H1 (cell line): ENCODE measurements around the gene RANBP17. TPM values are rescaled to one million over a fixed set of nuclear protein-coding genes. Genes with fewer than 3 reads are reported as not detected.

Experiments
- CTCF ChIA-PET: fragments of 300-600 bp; sonication (Branson Sonifier 250); formaldehyde crosslinking; loops from one replicate; lab custom pipeline; 2021; ENCODE audit not compliant: partially characterized antibody; lab: Charles Lee
- POLR2A ChIA-PET: fragments of 300-600 bp; sonication (Branson Sonifier 250); formaldehyde crosslinking; loops from one replicate; lab custom pipeline; 2021; ENCODE audit warnings: inconsistent platforms; ENCODE audit not compliant: partially characterized antibody; lab: Charles Lee
- DNase-seq, 2 experiments: peaks; one replicate each; pipeline versions ENCODE4 v3.0.0 to v3.0.0-alpha.2; 2010 to 2022; ENCODE audit warnings: low spot score in 2 of 2, low read depth in 1 of 2, mixed read lengths in 1 of 2
- FAIRE-seq: peaks from 2 replicates; lab custom pipeline; 2011; peaks lifted over from hg19 to GRCh38; lab: Jason Lieb, UNC
- H2AFZ ChIP-seq: 2 replicates; pipeline ENCODE4 v1.8.1; 2012; ENCODE audit warnings: low read length, inconsistent platforms
- H2AK5ac ChIP-seq: 2 replicates; pipeline ENCODE4 v1.6.1; 2013; ENCODE audit warnings: low read depth, low read length
- H2BK120ac ChIP-seq: replicated peaks from 2 replicates; pipeline ENCODE3; 2013; ENCODE audit warnings: low read depth, low read length, inconsistent platforms
- H2BK12ac ChIP-seq: 2 replicates; pipeline ENCODE4 v1.6.1; 2013; ENCODE audit warnings: low read depth, low read length
- H2BK15ac ChIP-seq: 2 replicates; pipeline ENCODE4 v1.6.1; 2013; ENCODE audit warnings: low read length
- H2BK20ac ChIP-seq: 2 replicates; pipeline ENCODE4 v1.6.1; 2013; ENCODE audit warnings: low read length
- H2BK5ac ChIP-seq: 2 replicates; pipeline ENCODE4 v1.6.1; 2013; ENCODE audit warnings: low read depth, low read length
- H3K14ac ChIP-seq: 2 replicates; pipeline ENCODE4 v1.6.1; 2013; ENCODE audit warnings: inconsistent platforms; ENCODE audit not compliant: insufficient read length
- H3K18ac ChIP-seq: 2 replicates; pipeline ENCODE4 v1.6.1; 2013; ENCODE audit warnings: low read length; ENCODE audit errors: extremely low read depth
- H3K23ac ChIP-seq: 2 replicates; pipeline ENCODE4 v1.6.1; 2013; ENCODE audit warnings: inconsistent platforms; ENCODE audit not compliant: insufficient read length
- H3K23me2 ChIP-seq: 2 replicates; pipeline ENCODE4 v1.6.1; 2013; ENCODE audit warnings: low read depth, low read length
- H3K27ac ChIP-seq: 2 replicates; pipeline ENCODE4 v1.6.1; 2011; ENCODE audit warnings: low read depth, low read length, inconsistent platforms
- H3K27me3 ChIP-seq, 4 experiments: replicated peaks in 1 of 4; 1 replicate in 1 of 4; 2 replicates in 3 of 4; pipeline versions ENCODE4 v1.6.1 to v1.8.1; 2011 to 2013; ENCODE audit warnings: low read length in 3 of 4, mild to moderate bottlenecking in 3 of 4, inconsistent platforms in 2 of 4, mixed read lengths in 2 of 4, moderate library complexity in 1 of 4; ENCODE audit not compliant: control insufficient read depth in 3 of 4, insufficient read depth in 3 of 4; ENCODE audit errors: extremely low read depth in 1 of 4
- H3K36me3 ChIP-seq, 4 experiments: 2 replicates each; pipeline versions ENCODE4 v1.6.1 to v1.8.1; 2011 to 2013; ENCODE audit warnings: mild to moderate bottlenecking in 4 of 4, low read length in 3 of 4, moderate library complexity in 2 of 4, control low read depth in 1 of 4, inconsistent platforms in 1 of 4; ENCODE audit not compliant: insufficient read depth in 4 of 4, control insufficient read depth in 2 of 4
- H3K4ac ChIP-seq: replicated peaks from 2 replicates; pipeline ENCODE3; 2013; ENCODE audit warnings: low read length, low read depth, mixed read lengths, inconsistent platforms; ENCODE audit not compliant: insufficient read length
- H3K4me1 ChIP-seq, 4 experiments: replicated peaks in 1 of 4; 1 replicate in 1 of 4; 2 replicates in 3 of 4; pipeline versions ENCODE4 v1.6.1 to v1.8.1; 2011 to 2013; ENCODE audit warnings: low read length in 3 of 4, inconsistent platforms in 2 of 4, mixed read lengths in 1 of 4; ENCODE audit not compliant: insufficient read depth in 4 of 4, control insufficient read depth in 3 of 4
- H3K4me2 ChIP-seq, 2 experiments: 2 replicates each; pipeline versions ENCODE4 v1.6.1 to v1.8.1; 2011 to 2013; ENCODE audit warnings: low read depth in 2 of 2, low read length in 2 of 2, control low read depth in 1 of 2, inconsistent platforms in 1 of 2, mild to moderate bottlenecking in 1 of 2; ENCODE audit not compliant: insufficient read depth in 1 of 2
- H3K4me3 ChIP-seq, 4 experiments: fragments of 200-600, 300-600 bp in 1 of 4; sonication (generic), shearing (Covaris generic), sonication (Bioruptor Twin) in 1 of 4; 2 replicates each; pipeline versions ENCODE4 v1.5.1 to v1.8.1; 2011 to 2016; ENCODE audit warnings: low read length in 4 of 4, low read depth in 3 of 4, control low read depth in 2 of 4, inconsistent platforms in 2 of 4, mild to moderate bottlenecking in 2 of 4, mixed read lengths in 1 of 4, moderate library complexity in 1 of 4; ENCODE audit not compliant: insufficient read depth in 2 of 4; ENCODE audit errors: extremely low read depth in 1 of 4
- H3K56ac ChIP-seq: replicated peaks from 2 replicates; pipeline ENCODE3; 2013; ENCODE audit warnings: low read depth, mild to moderate bottlenecking, mixed read lengths, low read length, inconsistent platforms; ENCODE audit not compliant: insufficient read length
- H3K79me1 ChIP-seq: 2 replicates; pipeline ENCODE4 v1.6.1; 2013; ENCODE audit warnings: low read depth, low read length, control low read depth
- H3K79me2 ChIP-seq, 2 experiments: 2 replicates each; pipeline versions ENCODE4 v1.6.1 to v1.8.1; 2012 to 2013; ENCODE audit warnings: low read length in 2 of 2, mild to moderate bottlenecking in 2 of 2, inconsistent platforms in 1 of 2; ENCODE audit not compliant: insufficient read depth in 2 of 2, control insufficient read depth in 1 of 2
- H3K9ac ChIP-seq, 4 experiments: replicated peaks in 1 of 4; 1 replicate in 1 of 4; 2 replicates in 3 of 4; pipeline versions ENCODE4 v1.6.1 to v1.8.1; 2011 to 2013; ENCODE audit warnings: low read depth in 3 of 4, low read length in 3 of 4, control low read depth in 2 of 4, mild to moderate bottlenecking in 2 of 4, moderate library complexity in 2 of 4, inconsistent platforms in 1 of 4; ENCODE audit errors: extremely low read depth in 1 of 4
- H3K9me3 ChIP-seq, 2 experiments: 2 replicates each; pipeline versions ENCODE4 v1.6.1 to v1.8.1; 2012 to 2013; ENCODE audit warnings: mild to moderate bottlenecking in 2 of 2, moderate library complexity in 2 of 2, control low read depth in 1 of 2, inconsistent platforms in 1 of 2, low read depth in 1 of 2, low read length in 1 of 2, mixed read lengths in 1 of 2; ENCODE audit not compliant: insufficient read depth in 2 of 2
- H4K20me1 ChIP-seq, 2 experiments: replicated peaks in 1 of 2; 2 replicates each; pipeline versions ENCODE3 to v1.8.1; 2011 to 2013; ENCODE audit warnings: inconsistent platforms in 2 of 2, low read length in 2 of 2, mild to moderate bottlenecking in 1 of 2; ENCODE audit not compliant: insufficient read depth in 2 of 2, control insufficient read depth in 1 of 2
- H4K5ac ChIP-seq: 2 replicates; pipeline ENCODE4 v1.6.1; 2013; ENCODE audit warnings: low read length, low read depth, mixed read lengths, inconsistent platforms; ENCODE audit not compliant: insufficient read length
- H4K8ac ChIP-seq: 2 replicates; pipeline ENCODE4 v1.8.0; 2013; ENCODE audit warnings: mild to moderate bottlenecking, moderate library complexity, low read length, inconsistent platforms; ENCODE audit not compliant: insufficient read depth; ENCODE audit errors: extremely low read depth
- H4K91ac ChIP-seq: replicated peaks from 2 replicates; pipeline ENCODE3; 2013; ENCODE audit warnings: low read length, mixed read lengths, inconsistent platforms; ENCODE audit not compliant: insufficient read length
- ASH2L ChIP-seq: fragments of 200-600, 300-600 bp; sonication (generic); IDR thresholded peaks from one replicate; pipeline ENCODE4 v1.7.1; 2017; ENCODE audit warnings: low read length
- CREB1 ChIP-seq: IDR thresholded peaks from 2 replicates; pipeline ENCODE4 v1.6.1; 2012; ENCODE audit warnings: inconsistent platforms
- JUN ChIP-seq: IDR thresholded peaks from 2 replicates; pipeline ENCODE4 v1.6.1; 2011; ENCODE audit warnings: low read depth, mild to moderate bottlenecking, improper control_type of control experiment, low read length
- KDM1A ChIP-seq: fragments of 200-600, 300-600 bp; sonication (generic); IDR thresholded peaks from 2 replicates; pipeline ENCODE4 v1.7.1; 2016; ENCODE audit warnings: mild to moderate bottlenecking, low read length, borderline replicate concordance
- KDM5A ChIP-seq: fragments of 200-600 bp; IDR thresholded peaks from 2 replicates; pipeline ENCODE4 v1.7.1; 2012; ENCODE audit warnings: mild to moderate bottlenecking, low read length, inconsistent platforms, mixed read lengths
- NRF1 ChIP-seq: IDR thresholded peaks from 2 replicates; pipeline ENCODE4 v1.6.1; 2011; ENCODE audit warnings: mild to moderate bottlenecking, low read depth, low read length, improper control_type of control experiment
- RBBP5 ChIP-seq: IDR thresholded peaks from 2 replicates; pipeline ENCODE4 v1.7.1; 2012; ENCODE audit warnings: low read depth, mild to moderate bottlenecking, inconsistent platforms, low read length, moderate library complexity, borderline replicate concordance
- SAP30 ChIP-seq: fragments of 300-600 bp; sonication (generic); IDR thresholded peaks from 2 replicates; pipeline ENCODE4 v1.7.1; 2012; ENCODE audit warnings: low read length, moderate library complexity, mild to moderate bottlenecking, inconsistent platforms; ENCODE audit not compliant: insufficient read depth, insufficient replicate concordance
- SP4 ChIP-seq: IDR thresholded peaks from 2 replicates; pipeline ENCODE4 v1.6.1; 2012; ENCODE audit warnings: low read length, inconsistent platforms
- SRF ChIP-seq: IDR thresholded peaks from 2 replicates; pipeline ENCODE4 v1.6.1; 2011; ENCODE audit warnings: mild to moderate bottlenecking, low read depth, low read length, moderate library complexity
- TBP ChIP-seq: IDR thresholded peaks from 2 replicates; pipeline ENCODE4 v1.6.1; 2011; ENCODE audit warnings: low read depth, low read length, improper control_type of control experiment
- YY1 ChIP-seq: IDR thresholded peaks from 2 replicates; pipeline ENCODE4 v1.6.1; 2011; ENCODE audit warnings: low read depth, mild to moderate bottlenecking, low read length
- WGBS, 2 experiments: shearing (Covaris generic) in 1 of 2; methylation state at CpG; one replicate each; pipeline versions ENCODE4 v1.1.6 to v1.1.7; 2013 to 2015; ENCODE audit warnings: low lambda C conversion rate in 2 of 2, mixed read lengths in 2 of 2, inconsistent platforms in 1 of 2, low coverage in 1 of 2, missing lambda C conversion rate in 1 of 2; ENCODE audit not compliant: insufficient replicate concordance in 2 of 2, insufficient coverage in 1 of 2, insufficient read length in 1 of 2; ENCODE audit errors: extremely low coverage in 1 of 2, missing lambda C conversion rate in 1 of 2; 5-methylcytosine and 5-hydroxymethylcytosine counted together
- polyA plus RNA-seq, 7 experiments: library from polyadenylated mRNA; depleted of rRNA in 3 of 7; stranded (reverse) in 5 of 7; unstranded in 2 of 7; fragments of >200 nt in 5 of 7; fragments of 200-250 nt in 2 of 7; gene quantifications; 1 replicate in 5 of 7; 2 replicates in 1 of 7; 4 replicates in 1 of 7; pipeline versions ENCODE4 v1.2.1 to v1.2.3, GENCODE V29; 2011 to 2013; ENCODE audit warnings: missing spikeins in 2 of 7, mixed read lengths in 2 of 7
- total RNA-seq: library from RNA; stranded (reverse); fragmentation: NEBNext Ultra II Directional; extraction: Animal tissue kit (Norgen Biotek cat#: 25700); gene quantifications from 2 replicates; pipeline ENCODE4 v1.2.1, GENCODE V29; 2021
- TF ChIP-seq, protein P1 (sequence below): IDR thresholded peaks from 2 replicates; pipeline ENCODE4 v1.6.1; 2012; ENCODE audit warnings: low read length, inconsistent platforms

The RANBP17 gene
- total and polyA plus RNA-seq, 2 of the 8 experiments (the other 6 are each of a cell fraction or from before 2014, with no cell fraction given): 8.6 to 21.3 TPM

DNA sequence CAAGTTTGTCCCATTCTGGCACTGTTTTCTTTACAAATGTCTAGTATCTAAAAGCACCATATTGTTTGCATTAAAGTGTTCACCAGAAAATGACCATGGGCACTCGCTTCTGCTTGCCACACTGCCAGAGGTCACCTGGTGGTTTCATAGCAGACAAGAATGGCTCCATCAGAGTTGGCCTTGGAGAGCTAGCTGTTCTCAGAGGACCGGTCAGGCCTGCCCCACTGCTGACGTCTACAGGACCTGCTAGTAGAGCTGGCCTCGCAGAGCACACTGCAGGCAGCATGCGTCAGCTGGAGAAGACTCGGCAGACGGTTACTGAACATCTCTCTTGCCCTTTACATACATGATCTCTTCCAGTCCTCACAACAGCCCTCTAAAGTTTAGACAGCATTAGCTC is 438.5 kb downstream of the RANBP17 start:
- Histone ChIP-seq H2BK20ac (no peak overlapping the region), H2BK5ac (no peak overlapping the region), H3K56ac (no peak overlapping the region), H3K23me2 (no peaks in the 10 kb centered on the region; the same call in 1 of the 2 replicates), H4K20me1 (peaks cover 1 to 16% of the 10 kb centered on the region in 2 experiments), H2BK15ac (no peak overlapping the region), H3K4me2 (no peak overlapping the region), H3K4me3 (no peak overlapping the region), H3K9ac (no peak overlapping the region), H3K23ac (no peak overlapping the region), H2AFZ (no peak overlapping the region), H4K5ac (no peak overlapping the region), H3K9me3 (no peaks in the 10 kb centered on the region), H3K27me3 (peaks cover 18 to 32% (median 29%) of the 10 kb centered on the region in 4 experiments), H3K18ac (no peak overlapping the region), H3K4me1 (peaks cover 0 to 2% (median 0%) of the 10 kb centered on the region in 4 experiments; a peak in 1 of 7 replicates), H2BK120ac (no peak overlapping the region), H3K27ac (no peak overlapping the region), H4K91ac (no peak overlapping the region), H3K79me1 (no peaks in the 10 kb centered on the region), H2AK5ac (no peak overlapping the region), H4K8ac (no peak overlapping the region), H3K4ac (no peak overlapping the region), H3K14ac (no peak overlapping the region), H3K36me3 (no peaks in the 10 kb centered on the region; a peak in 1 of 8 replicates), H2BK12ac (no peak overlapping the region), H3K79me2 (no peaks in the 10 kb centered on the region)
- no peak for DNase-seq
- ChIA-PET CTCF (interaction anchor here (1.4 to 1.7 kb wide), 2 partner anchors 9 to 41 kb away, joined by 4 to 8 read pairs; partner anchors contain the start of gene TLX3), POLR2A (interaction anchor here (1.4 kb wide), 1 partner anchor 88 kb away, joined by 3 read pairs; the partner anchor contains the start of gene NPM1)
- WGBS, 2 experiments: 85% methylated on average over 7 of the region's 7 CpGs; no CpG with 5 or more reads in 1 of the 2 experiments
- FAIRE-seq: no peak
- TF ChIP-seq KDM1A (no peak), KDM5A (no peak), SAP30 (no peak), CREB1 (no peak), SP4 (no peak), RBBP5 (no peak), YY1 (no peak), NRF1 (no peak), ASH2L (no peak), SRF (no peak), JUN (no peak), TBP (no peak)
- TF ChIP-seq, protein P1, sequence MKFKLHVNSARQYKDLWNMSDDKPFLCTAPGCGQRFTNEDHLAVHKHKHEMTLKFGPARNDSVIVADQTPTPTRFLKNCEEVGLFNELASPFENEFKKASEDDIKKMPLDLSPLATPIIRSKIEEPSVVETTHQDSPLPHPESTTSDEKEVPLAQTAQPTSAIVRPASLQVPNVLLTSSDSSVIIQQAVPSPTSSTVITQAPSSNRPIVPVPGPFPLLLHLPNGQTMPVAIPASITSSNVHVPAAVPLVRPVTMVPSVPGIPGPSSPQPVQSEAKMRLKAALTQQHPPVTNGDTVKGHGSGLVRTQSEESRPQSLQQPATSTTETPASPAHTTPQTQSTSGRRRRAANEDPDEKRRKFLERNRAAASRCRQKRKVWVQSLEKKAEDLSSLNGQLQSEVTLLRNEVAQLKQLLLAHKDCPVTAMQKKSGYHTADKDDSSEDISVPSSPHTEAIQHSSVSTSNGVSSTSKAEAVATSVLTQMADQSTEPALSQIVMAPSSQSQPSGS: no peak
